Measurements from ENCODE around the gene TCF4. TPM values are rescaled to one million over a fixed set of nuclear protein-coding genes. Genes with fewer than 3 reads are reported as not detected.

Gene TCF4
- polyA plus RNA-seq, 1 of the 3 experiments (the other 2 are of a cell fraction), result 39.1 TPM

DNA sequence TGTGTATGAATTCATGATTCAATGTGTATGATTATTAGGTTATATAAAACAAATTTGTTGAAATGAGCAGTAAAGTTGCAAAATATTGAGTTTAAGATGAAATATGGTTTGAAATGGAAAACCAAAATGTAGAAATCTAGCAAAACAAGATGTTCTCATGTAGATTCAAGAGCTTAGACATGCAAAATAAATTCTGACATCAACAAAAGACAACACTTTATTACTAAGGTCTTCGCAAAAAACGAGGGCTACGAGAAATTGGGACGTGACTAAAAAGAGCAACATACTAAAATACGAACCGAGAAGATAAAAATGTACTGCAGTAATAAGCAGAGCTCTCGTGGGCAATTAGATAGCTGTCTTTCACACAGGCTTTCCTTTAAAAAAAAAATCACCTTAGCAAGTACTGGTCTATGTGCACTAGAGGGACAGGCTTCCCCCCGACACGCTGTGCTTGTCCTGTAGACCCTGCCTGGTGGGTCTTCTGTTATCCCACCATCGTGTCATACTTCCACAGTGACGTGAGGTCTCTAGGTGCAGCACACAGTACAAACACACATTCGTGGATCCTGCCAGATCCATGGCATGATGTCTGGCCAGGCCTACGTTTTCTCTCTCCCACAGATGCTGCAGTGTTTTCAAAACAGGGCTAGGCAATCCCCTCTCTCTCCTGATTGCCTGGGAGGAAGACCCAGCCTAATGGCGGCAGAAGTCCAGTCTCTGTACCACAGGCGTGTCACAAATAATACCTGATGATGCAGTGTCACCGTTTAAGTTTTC, 240.8 kb downstream of the TCF4 start:
- DNase-seq, result peak; percentile 27
- Histone ChIP-seq H3K9me3 (no peaks in the 10 kb centered on the region), H3K27ac (ENCODE audit: low read depth in 2 of 2, low read length in 1 of 2) (peak overlapping the region in 1 of 2 experiments; percentile 92; a peak in 2 of 4 replicates), H3K9ac (no peak overlapping the region), H3K36me3 (replicated peaks in 1 of 2; ENCODE audit: control insufficient read depth in 1 of 2, insufficient read depth in 2 of 2, low read length in 1 of 2) (peaks cover 16 to 20% of the 10 kb centered on the region in 2 experiments), H3K4me2 (no peak overlapping the region; the same call in 1 of the 2 replicates), H3K4me3 (ENCODE audit: low read depth in 2 of 2, low read length in 1 of 2) (no peak overlapping the region), H3K79me2 (ENCODE audit: insufficient read depth) (peaks cover 15% of the 10 kb centered on the region; the same call in 1 of the 2 replicates), H3K27me3 (ENCODE audit: insufficient read depth) (no peaks in the 10 kb centered on the region), H3F3A (replicated peaks; ENCODE audit: insufficient read depth) (peaks cover 29% of the 10 kb centered on the region), H4K20me1 (ENCODE audit: insufficient read depth) (no peaks in the 10 kb centered on the region), H2AFZ (ENCODE audit: low read depth) (no peak overlapping the region), H3K4me1 (ENCODE audit: control insufficient read depth in 1 of 2, insufficient read depth in 2 of 2, low read depth in 1 of 2, low read length in 1 of 2) (peaks cover 27 to 40% of the 10 kb centered on the region in 2 experiments), H3K9me2 (no peaks in the 10 kb centered on the region)
- ChIA-PET CTCF (interaction anchor here (0.7 to 4.3 kb wide), 8 partner anchors 9 to 228 kb away, joined by 3 to 30 read pairs (median 3); no protein-coding TSS in a partner anchor), POLR2A (no interaction called here)
- 68% methylated on average over 15 of the region's 16 CpGs for WGBS (ENCODE audit: low lambda C conversion rate)
- TF ChIP-seq FOXJ3 (CRISPR knock-in tag; IDR thresholded peaks at IDR 0.05) (0 out of 2 replicates have a peak, but pooled peaks have one; percentile 43), TAF1 (IDR thresholded peaks at IDR 0.05; ENCODE audit: borderline replicate concordance, low read depth, low read length) (no peak), RAD21 (IDR thresholded peaks at IDR 0.05; ENCODE audit: low read length) (peak; percentile 25; the same call in 1 of the 2 replicates)
- TF ChIP-seq, protein P1, sequence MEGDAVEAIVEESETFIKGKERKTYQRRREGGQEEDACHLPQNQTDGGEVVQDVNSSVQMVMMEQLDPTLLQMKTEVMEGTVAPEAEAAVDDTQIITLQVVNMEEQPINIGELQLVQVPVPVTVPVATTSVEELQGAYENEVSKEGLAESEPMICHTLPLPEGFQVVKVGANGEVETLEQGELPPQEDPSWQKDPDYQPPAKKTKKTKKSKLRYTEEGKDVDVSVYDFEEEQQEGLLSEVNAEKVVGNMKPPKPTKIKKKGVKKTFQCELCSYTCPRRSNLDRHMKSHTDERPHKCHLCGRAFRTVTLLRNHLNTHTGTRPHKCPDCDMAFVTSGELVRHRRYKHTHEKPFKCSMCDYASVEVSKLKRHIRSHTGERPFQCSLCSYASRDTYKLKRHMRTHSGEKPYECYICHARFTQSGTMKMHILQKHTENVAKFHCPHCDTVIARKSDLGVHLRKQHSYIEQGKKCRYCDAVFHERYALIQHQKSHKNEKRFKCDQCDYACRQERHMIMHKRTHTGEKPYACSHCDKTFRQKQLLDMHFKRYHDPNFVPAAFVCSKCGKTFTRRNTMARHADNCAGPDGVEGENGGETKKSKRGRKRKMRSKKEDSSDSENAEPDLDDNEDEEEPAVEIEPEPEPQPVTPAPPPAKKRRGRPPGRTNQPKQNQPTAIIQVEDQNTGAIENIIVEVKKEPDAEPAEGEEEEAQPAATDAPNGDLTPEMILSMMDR (IDR thresholded peaks at IDR 0.05), result no peak
- TF ChIP-seq, protein P2, sequence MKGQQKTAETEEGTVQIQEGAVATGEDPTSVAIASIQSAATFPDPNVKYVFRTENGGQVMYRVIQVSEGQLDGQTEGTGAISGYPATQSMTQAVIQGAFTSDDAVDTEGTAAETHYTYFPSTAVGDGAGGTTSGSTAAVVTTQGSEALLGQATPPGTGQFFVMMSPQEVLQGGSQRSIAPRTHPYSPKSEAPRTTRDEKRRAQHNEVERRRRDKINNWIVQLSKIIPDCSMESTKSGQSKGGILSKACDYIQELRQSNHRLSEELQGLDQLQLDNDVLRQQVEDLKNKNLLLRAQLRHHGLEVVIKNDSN (IDR thresholded peaks at IDR 0.05; ENCODE audit: borderline replicate concordance, low read depth), result no peak

DNA sequence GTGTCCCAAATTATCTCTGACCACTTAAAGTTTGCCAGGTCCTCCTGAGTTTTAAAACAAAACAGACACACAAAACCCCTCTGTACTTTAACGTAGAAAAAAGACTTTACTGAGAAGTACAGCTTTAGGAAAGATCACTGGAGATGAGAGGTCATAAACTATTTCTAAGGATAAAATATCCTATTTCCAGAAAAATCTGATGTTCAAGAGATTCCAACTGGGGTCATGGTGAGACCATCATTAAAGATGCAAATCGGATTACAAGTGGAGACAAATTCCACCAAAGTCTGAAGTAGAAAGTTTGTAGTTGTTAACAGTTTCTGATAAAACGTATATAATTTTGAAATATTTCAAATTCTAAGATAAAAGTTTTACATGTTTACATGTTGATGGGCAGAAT, 241.6 kb downstream of the TCF4 start:
- Histone ChIP-seq H3K9me2 (no peaks in the 10 kb centered on the region), H3K4me3 (ENCODE audit: low read depth in 2 of 2, low read length in 1 of 2) (no peak overlapping the region), H2AFZ (ENCODE audit: low read depth) (no peak overlapping the region), H3K4me1 (ENCODE audit: control insufficient read depth in 1 of 2, insufficient read depth in 2 of 2, low read depth in 1 of 2, low read length in 1 of 2) (peaks cover 22 to 33% of the 10 kb centered on the region in 2 experiments), H3K9ac (no peak overlapping the region), H3K27ac (ENCODE audit: low read depth in 2 of 2, low read length in 1 of 2) (peak overlapping the region in 1 of 2 experiments; percentile 92; a peak in 2 of 4 replicates), H3F3A (replicated peaks; ENCODE audit: insufficient read depth) (peaks cover 26% of the 10 kb centered on the region), H3K27me3 (ENCODE audit: insufficient read depth) (no peaks in the 10 kb centered on the region), H3K9me3 (no peaks in the 10 kb centered on the region), H3K4me2 (no peak overlapping the region), H4K20me1 (ENCODE audit: insufficient read depth) (no peaks in the 10 kb centered on the region), H3K36me3 (replicated peaks in 1 of 2; ENCODE audit: control insufficient read depth in 1 of 2, insufficient read depth in 2 of 2, low read length in 1 of 2) (peaks cover 18 to 20% of the 10 kb centered on the region in 2 experiments), H3K79me2 (ENCODE audit: insufficient read depth) (peaks cover 18% of the 10 kb centered on the region; the same call in 1 of the 2 replicates)
- DNase-seq, result no peak
- TF ChIP-seq JUND (IDR thresholded peaks at IDR 0.05) (no peak), FOXJ3 (CRISPR knock-in tag; IDR thresholded peaks at IDR 0.05) (no peak), FOXM1 (IDR thresholded peaks at IDR 0.05; ENCODE audit: low read depth) (no peak), POLR2AphosphoS5 (IDR thresholded peaks at IDR 0.05; ENCODE audit: low read depth, low read length) (no peak), GABPA (IDR thresholded peaks at IDR 0.05; ENCODE audit: low read depth) (no peak), EP300 (IDR thresholded peaks at IDR 0.05; ENCODE audit: borderline replicate concordance in 1 of 2, low read depth in 1 of 2, low read length in 1 of 2) (no peak), RXRA (IDR thresholded peaks at IDR 0.05; ENCODE audit: borderline replicate concordance, low read depth) (no peak), MEF2A (IDR thresholded peaks at IDR 0.05; ENCODE audit: borderline replicate concordance, low read depth) (no peak)
- 59% methylated on average over 3 of the region's 3 CpGs for WGBS (ENCODE audit: low lambda C conversion rate)
- ChIA-PET POLR2A (no interaction called here), CTCF (interaction anchor here (0.7 to 4.3 kb wide), 5 partner anchors 8 to 433 kb away, joined by 3 to 30 read pairs (median 3); no protein-coding TSS in a partner anchor)
